GM12873 (cell line): ENCODE data around the gene CPNE8.

Source experiments
- TF ChIP-seq, protein P1 (sequence below): IDR thresholded peaks from 2 replicates; pipeline ENCODE4 v1.5.1; 2012; ENCODE audit warnings: low read depth, mild to moderate bottlenecking, moderate library complexity, low read length, control low read depth; ENCODE audit not compliant: insufficient read depth; ENCODE audit errors: missing control alignments

Gene CPNE8

DNA sequence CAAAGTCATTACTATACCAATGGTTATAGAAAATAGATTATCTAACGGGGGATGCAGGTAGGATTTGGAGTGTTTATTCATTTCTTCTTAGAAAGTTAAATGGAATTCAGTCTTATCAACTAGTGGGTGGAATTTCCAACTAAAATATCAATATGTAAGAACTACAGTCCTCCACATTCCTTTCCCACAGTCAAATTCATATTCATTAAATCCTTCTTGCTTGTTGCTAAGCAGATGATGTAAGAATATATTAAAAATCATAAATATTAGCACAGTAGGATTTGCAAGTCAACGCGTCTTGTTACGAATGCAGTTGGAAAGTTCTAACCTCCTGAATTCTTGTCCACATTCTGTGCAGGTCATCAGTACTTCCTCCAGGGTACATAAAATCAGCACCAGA lies 259.2 kb downstream of the CPNE8 start:
- TF ChIP-seq, protein P1, sequence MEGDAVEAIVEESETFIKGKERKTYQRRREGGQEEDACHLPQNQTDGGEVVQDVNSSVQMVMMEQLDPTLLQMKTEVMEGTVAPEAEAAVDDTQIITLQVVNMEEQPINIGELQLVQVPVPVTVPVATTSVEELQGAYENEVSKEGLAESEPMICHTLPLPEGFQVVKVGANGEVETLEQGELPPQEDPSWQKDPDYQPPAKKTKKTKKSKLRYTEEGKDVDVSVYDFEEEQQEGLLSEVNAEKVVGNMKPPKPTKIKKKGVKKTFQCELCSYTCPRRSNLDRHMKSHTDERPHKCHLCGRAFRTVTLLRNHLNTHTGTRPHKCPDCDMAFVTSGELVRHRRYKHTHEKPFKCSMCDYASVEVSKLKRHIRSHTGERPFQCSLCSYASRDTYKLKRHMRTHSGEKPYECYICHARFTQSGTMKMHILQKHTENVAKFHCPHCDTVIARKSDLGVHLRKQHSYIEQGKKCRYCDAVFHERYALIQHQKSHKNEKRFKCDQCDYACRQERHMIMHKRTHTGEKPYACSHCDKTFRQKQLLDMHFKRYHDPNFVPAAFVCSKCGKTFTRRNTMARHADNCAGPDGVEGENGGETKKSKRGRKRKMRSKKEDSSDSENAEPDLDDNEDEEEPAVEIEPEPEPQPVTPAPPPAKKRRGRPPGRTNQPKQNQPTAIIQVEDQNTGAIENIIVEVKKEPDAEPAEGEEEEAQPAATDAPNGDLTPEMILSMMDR = no peak

DNA sequence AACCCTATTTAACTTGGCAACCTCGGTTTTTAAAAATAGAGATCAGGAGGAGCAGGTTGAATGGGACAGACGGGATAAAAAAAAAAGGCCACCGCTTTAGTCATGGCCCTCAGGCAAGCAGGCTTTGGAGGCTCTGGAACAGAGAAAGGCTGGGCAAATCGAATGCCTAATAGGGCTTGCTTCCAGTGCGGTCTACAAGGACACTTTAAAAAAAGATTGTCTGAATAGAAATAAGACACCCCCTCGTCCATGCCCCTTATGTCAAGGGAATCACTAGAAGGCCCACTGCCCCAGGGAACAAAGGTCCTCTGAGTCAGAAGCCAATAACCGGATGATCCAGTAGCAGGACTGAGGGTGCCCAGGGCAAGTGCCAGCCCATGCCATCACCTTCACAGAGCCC lies 265.8 kb downstream of the CPNE8 start:
- TF ChIP-seq, protein P1 = no peak

DNA sequence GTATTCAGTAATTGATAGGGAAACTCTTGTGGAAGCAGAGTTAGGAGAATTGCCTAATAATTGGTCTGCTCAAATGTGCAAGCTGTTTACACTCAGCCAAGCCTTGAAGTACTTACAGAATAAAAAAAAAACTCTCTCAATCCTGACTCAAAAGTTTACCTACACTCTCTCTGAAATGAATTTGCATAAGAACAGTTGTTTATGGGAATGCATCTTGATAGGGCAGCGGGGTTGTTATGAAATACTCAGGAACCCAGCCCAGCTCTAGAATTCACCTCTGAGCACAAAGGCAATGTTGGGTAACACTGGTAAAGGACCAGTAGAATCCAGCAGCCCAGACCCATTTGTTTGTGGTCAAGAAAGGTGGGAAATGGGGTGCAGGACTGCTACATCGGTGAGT lies 267.0 kb downstream of the CPNE8 start:
- TF ChIP-seq, protein P1 = no peak

DNA sequence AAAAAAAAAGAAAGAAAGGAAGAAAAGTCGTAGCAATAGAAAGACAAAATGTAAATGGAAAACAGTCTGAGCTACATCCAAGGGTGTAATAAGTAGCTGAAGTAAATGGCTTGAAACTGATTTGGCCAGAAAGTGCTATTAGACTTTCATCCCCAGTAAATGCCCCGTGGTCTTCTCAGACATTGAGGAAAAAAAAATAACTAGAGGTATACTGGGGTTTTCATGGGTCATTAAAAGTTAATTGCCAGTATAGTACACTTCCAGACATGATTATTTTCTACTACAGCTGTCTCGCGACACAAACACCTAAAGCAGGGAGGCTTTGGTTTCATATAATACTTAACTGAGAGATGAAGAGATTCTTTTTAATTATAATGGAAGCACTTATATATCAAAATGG lies 271.9 kb downstream of the CPNE8 start:
- TF ChIP-seq, protein P1 = no peak

DNA sequence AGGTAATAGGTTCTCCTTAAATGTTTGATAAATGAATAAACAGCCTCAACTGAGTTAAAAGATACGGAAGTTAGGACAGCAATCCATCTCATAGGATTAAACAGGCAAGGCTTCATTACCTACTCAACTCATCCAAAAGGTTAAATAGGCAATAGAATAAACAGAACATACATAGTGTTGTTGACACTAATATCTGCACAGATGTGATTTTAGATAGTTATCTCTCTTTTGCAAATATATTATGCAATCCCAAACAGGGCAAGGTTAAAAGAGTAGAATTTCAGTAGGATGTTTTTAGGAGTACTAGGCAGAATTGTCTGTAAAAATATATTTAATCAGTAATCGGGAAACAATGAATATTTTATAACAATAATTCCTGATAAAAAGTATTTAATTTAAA lies 276.3 kb downstream of the CPNE8 start:
- TF ChIP-seq, protein P1 = no peak

DNA sequence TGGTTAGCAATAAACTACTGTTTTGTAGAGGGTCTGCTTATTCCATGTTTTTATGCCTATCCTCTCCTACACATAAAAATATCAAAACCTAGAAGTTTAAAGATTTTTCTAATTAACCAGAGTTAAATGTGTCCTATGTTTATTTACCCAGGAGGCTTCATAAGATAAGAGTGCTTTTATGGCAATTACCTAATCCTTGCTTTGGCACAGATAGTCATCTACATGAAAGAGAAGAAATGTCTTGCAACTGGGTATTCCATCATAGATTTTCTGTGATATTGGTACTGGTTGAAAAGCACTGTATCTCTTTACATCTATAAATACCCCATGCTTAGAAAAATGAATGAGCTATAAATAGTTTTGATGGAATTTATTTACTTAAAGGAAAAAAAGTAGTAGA lies 277.1 kb downstream of the CPNE8 start:
- TF ChIP-seq, protein P1 = no peak

DNA sequence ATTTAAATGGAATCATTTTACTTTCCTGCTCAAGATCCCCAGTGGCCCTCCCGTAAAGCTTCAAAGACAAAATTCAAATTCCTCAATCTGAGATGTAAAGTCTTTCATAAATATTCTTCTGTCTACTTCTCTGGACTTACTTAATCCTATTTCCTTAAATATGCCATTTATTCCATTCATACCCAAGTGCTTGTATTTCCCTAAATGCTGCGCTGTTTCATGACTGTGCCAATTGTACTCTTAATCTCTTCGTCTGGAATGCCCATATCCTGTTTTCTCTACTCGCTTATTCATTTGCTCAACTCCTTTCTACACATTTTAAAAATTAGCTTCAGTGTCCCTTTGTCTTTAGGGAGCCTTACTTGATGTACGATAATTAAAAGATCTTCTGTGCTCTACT lies 280.1 kb downstream of the CPNE8 start:
- TF ChIP-seq, protein P1 = no peak
